Stimulated activated CD4-positive, alpha-beta T cell treated with anti-CD3 and anti-CD28 coated beads, Interleukin-12 subunit alpha, Interleukin-12 subunit beta, amount 100 ng/mL, for 4 hours (primary cell): ENCODE results near the gene ABCA4.
"Not testable (repeated sequence)": the region's sequence is repeated elsewhere in the genome, so short reads cannot be mapped to it uniquely, and the experiment has no call there.

Experiments used
- DNase-seq: peaks from one replicate; pipeline ENCODE4 v3.0.0-alpha.2; 2020

ABCA4 gene

GRCh38 chr1:94120991-94121390 is at the start of gene ABCA4:
Gene ABCA4, minus strand, starts transcription at chr1:94121148. Its CDS starts 103 bp downstream, at chr1:94121045.
- DNase-seq: no peak

- DNase-seq: no peak
Measured at GRCh38 chr1:94169126-94169525, 48.2 kb upstream of the ABCA4 start.

- no peak for DNase-seq
Measured at GRCh38 chr1:94165843-94166242, 44.9 kb upstream of the ABCA4 start.

GRCh38 chr1:94164885-94165284 is 43.9 kb upstream of the ABCA4 start:
- not testable (repeated sequence) for DNase-seq

GRCh38 chr1:94164121-94164520 is 43.2 kb upstream of the ABCA4 start:
- DNase-seq: not testable (repeated sequence)

- not testable (repeated sequence) for DNase-seq
Measured at GRCh38 chr1:94163249-94163648, 42.3 kb upstream of the ABCA4 start.

GRCh38 chr1:94160811-94161210 is 39.9 kb upstream of the ABCA4 start:
- DNase-seq: no peak

- no peak for DNase-seq
Measured at GRCh38 chr1:94156096-94156625, 35.2 kb upstream of the ABCA4 start.

GRCh38 chr1:94154989-94155388 is 34.0 kb upstream of the ABCA4 start:
- DNase-seq: no peak

GRCh38 chr1:94153133-94153532 is 32.2 kb upstream of the ABCA4 start:
- DNase-seq: no peak

GRCh38 chr1:94149166-94149565 is 28.2 kb upstream of the ABCA4 start:
- DNase-seq: not testable (repeated sequence)

GRCh38 chr1:94146273-94146672 is 25.3 kb upstream of the ABCA4 start:
- DNase-seq: no peak

GRCh38 chr1:94144836-94145235 is 23.9 kb upstream of the ABCA4 start:
- no peak for DNase-seq

- DNase-seq: no peak
Measured at GRCh38 chr1:94143809-94144176, 22.8 kb upstream of the ABCA4 start.

GRCh38 chr1:94143173-94143808 is 22.3 kb upstream of the ABCA4 start:
- no peak for DNase-seq

GRCh38 chr1:94142583-94142982 is 21.6 kb upstream of the ABCA4 start:
- DNase-seq: no peak

GRCh38 chr1:94142022-94142421 is 21.1 kb upstream of the ABCA4 start:
- no peak for DNase-seq

GRCh38 chr1:94132111-94132510 is 11.2 kb upstream of the ABCA4 start:
- no peak for DNase-seq

GRCh38 chr1:94130851-94131595 is 10.1 kb upstream of the ABCA4 start:
- no peak for DNase-seq

GRCh38 chr1:94126651-94127050 is 5.7 kb upstream of the ABCA4 start:
- no peak for DNase-seq

GRCh38 chr1:94125551-94126514 is 4.9 kb upstream of the ABCA4 start:
- DNase-seq: no peak

- no peak for DNase-seq
Measured at GRCh38 chr1:94124538-94124937, 3.6 kb upstream of the ABCA4 start.
